HCT116 (cell line): ENCODE measurements around the gene CTRL. TPM values are rescaled to one million over a fixed set of nuclear protein-coding genes. Genes with fewer than 3 reads are reported as not detected.

Experiments
- ATAC-seq: fragments of 200-7000 bp; cut with Tn5 transposase; 2 replicates; pipeline ENCODE4 v1.9.1; 2020; ENCODE audit warnings: mild to moderate bottlenecking, moderate library complexity
- BruUV-seq: library from RNA; stranded (reverse); fragments of 400-500 nt; replicated peaks from 2 replicates; lab custom pipeline; 2021; lab: Mats Ljungman, UMichigan
- CTCF ChIA-PET: fragments of 300-600 bp; sonication (Branson Sonifier 250); formaldehyde crosslinking; loops from one replicate; lab custom pipeline; 2021; ENCODE audit warnings: antibody characterized with exemption; lab: Charles Lee
- POLR2A ChIA-PET: fragments of 300-600, 350-600 bp; sonication (Branson Sonifier 250); formaldehyde crosslinking; loops from one replicate; lab custom pipeline; 2021; ENCODE audit warnings: antibody characterized with exemption; lab: Charles Lee
- RAD21 ChIA-PET, 2 experiments: fragments of 300-600 bp; sonication (Branson Sonifier 250); formaldehyde crosslinking; loops; one replicate each; lab custom pipeline; 2023; ENCODE audit warnings: low total read pairs in 2 of 2; ENCODE audit not compliant: uncharacterized antibody in 2 of 2, unreplicated experiment in 2 of 2, low non-redundant PET in 1 of 2; lab: Charles Lee
- DNase-seq: peaks from one replicate; pipeline ENCODE4 v3.0.0-alpha.2; 2010; ENCODE audit warnings: low read depth, low spot score
- H2AFZ ChIP-seq: fragments of 200-600 bp; shearing (Covaris generic), sonication (generic); 2 replicates; pipeline ENCODE4 v1.6.1; 2017; ENCODE audit warnings: low read depth, mixed run types, mixed read lengths, antibody characterized with exemption, low read length; ENCODE audit not compliant: poor library complexity, severe bottlenecking
- H3K27ac ChIP-seq: 2 replicates; pipeline ENCODE4 v1.5.1; 2012; ENCODE audit warnings: low read depth, low read length
- H3K27me3 ChIP-seq: fragments of 200-600 bp; sonication (generic); 2 replicates; pipeline ENCODE4 v1.6.1; 2016; ENCODE audit warnings: mixed run types, low read length, mixed read lengths; ENCODE audit not compliant: insufficient read depth
- H3K36me3 ChIP-seq, 2 experiments: fragments of 200-500 bp in 1 of 2; fragments of 200-600 bp in 1 of 2; sonication (Bioruptor generic) in 1 of 2; sonication (generic) in 1 of 2; 2 replicates each; pipeline versions ENCODE4 v1.5.1 to v1.6.1; 2014 to 2016; ENCODE audit warnings: low read length in 2 of 2, inconsistent platforms in 1 of 2, mixed read lengths in 1 of 2, mixed run types in 1 of 2; ENCODE audit not compliant: insufficient read depth in 2 of 2, control insufficient read depth in 1 of 2
- H3K4me1 ChIP-seq, 2 experiments: fragments of 200-600 bp in 1 of 2; sonication (generic) in 1 of 2; 2 replicates each; pipeline versions ENCODE4 v1.5.1 to v1.6.1; 2012 to 2017; ENCODE audit warnings: low read length in 2 of 2, inconsistent platforms in 1 of 2, mild to moderate bottlenecking in 1 of 2, mixed read lengths in 1 of 2, mixed run types in 1 of 2, moderate library complexity in 1 of 2; ENCODE audit not compliant: insufficient read depth in 2 of 2, control insufficient read depth in 1 of 2
- H3K4me2 ChIP-seq: fragments of 200-600 bp; sonication (generic); 2 replicates; pipeline ENCODE4 v1.6.1; 2017; ENCODE audit warnings: mixed run types, low read length, mixed read lengths
- H3K4me3 ChIP-seq, 2 experiments: fragments of 200-600 bp in 1 of 2; sonication (generic) in 1 of 2; replicated peaks in 1 of 2; 2 replicates each; pipeline ENCODE4 v1.5.1; 2011 to 2016; ENCODE audit warnings: low read length in 2 of 2, control low read depth in 1 of 2, low read depth in 1 of 2, mild to moderate bottlenecking in 1 of 2, mixed read lengths in 1 of 2, mixed run types in 1 of 2
- H3K79me2 ChIP-seq: fragments of 200-600 bp; sonication (generic); 2 replicates; pipeline ENCODE4 v1.6.1; 2017; ENCODE audit warnings: mild to moderate bottlenecking, mixed run types, low read length, moderate library complexity, mixed read lengths; ENCODE audit not compliant: insufficient read depth
- H3K9ac ChIP-seq: fragments of 200-600 bp; sonication (generic); 2 replicates; pipeline ENCODE4 v1.6.1; 2016; ENCODE audit warnings: low read length, mixed read lengths
- H3K9me2 ChIP-seq: fragments of 200-600 bp; sonication (generic), shearing (Covaris generic); 2 replicates; pipeline ENCODE4 v1.6.1; 2017; ENCODE audit warnings: mixed run types, mild to moderate bottlenecking, moderate library complexity; ENCODE audit not compliant: insufficient read depth
- H3K9me3 ChIP-seq, 2 experiments: fragments of 200-500 bp in 1 of 2; fragments of 200-600 bp in 1 of 2; sonication (Bioruptor generic) in 1 of 2; sonication (generic) in 1 of 2; 2 replicates each; pipeline ENCODE4 v1.6.1; 2014 to 2017; ENCODE audit warnings: low read length in 2 of 2, mixed read lengths in 2 of 2, inconsistent platforms in 1 of 2, low read depth in 1 of 2, mild to moderate bottlenecking in 1 of 2, mixed run types in 1 of 2, moderate library complexity in 1 of 2; ENCODE audit not compliant: control insufficient read depth in 1 of 2, insufficient read depth in 1 of 2
- H4K20me1 ChIP-seq: fragments of 200-600 bp; sonication (generic), shearing (Covaris generic); 2 replicates; pipeline ENCODE4 v1.6.1; 2017; ENCODE audit warnings: mixed run types, mild to moderate bottlenecking, moderate library complexity; ENCODE audit not compliant: insufficient read depth
- ATF3 ChIP-seq: IDR thresholded peaks from 2 replicates; pipeline ENCODE4 v1.6.1; 2012
- CEBPB ChIP-seq: IDR thresholded peaks from 2 replicates; pipeline ENCODE4 v1.6.1; 2012; ENCODE audit warnings: low read depth
- CTCF ChIP-seq, 3 experiments: fragments of 200-600 bp in 1 of 3; sonication (generic) in 1 of 3; IDR thresholded peaks in 2 of 3; conservative IDR thresholded peaks in 1 of 3; 2 replicates each; pipeline ENCODE4 v1.5.1; 2012 to 2017; ENCODE audit warnings: low read depth in 2 of 3, low read length in 2 of 3, antibody characterized with exemption in 1 of 3, borderline replicate concordance in 1 of 3, control low read depth in 1 of 3, mild to moderate bottlenecking in 1 of 3, mixed read lengths in 1 of 3, mixed run types in 1 of 3, moderate library complexity in 1 of 3; ENCODE audit not compliant: insufficient read depth in 1 of 3
- EGR1 ChIP-seq: IDR thresholded peaks from 2 replicates; pipeline ENCODE4 v1.6.1; 2012; ENCODE audit warnings: low read depth
- ELF1 ChIP-seq: IDR thresholded peaks from 2 replicates; pipeline ENCODE4 v1.6.1; 2012; ENCODE audit warnings: low read depth, borderline replicate concordance
- EZH2 ChIP-seq: fragments of 200-600 bp; sonication (generic); IDR thresholded peaks from 2 replicates; pipeline ENCODE4 v1.6.1; 2017; ENCODE audit warnings: antibody characterized with exemption, mixed run types
- EZH2phosphoT487 ChIP-seq: fragments of 200-600 bp; IDR thresholded peaks from 2 replicates; pipeline ENCODE4 v1.6.1; 2018; ENCODE audit warnings: antibody characterized with exemption, borderline replicate concordance
- FOSL1 ChIP-seq: IDR thresholded peaks from 2 replicates; pipeline ENCODE4 v1.6.1; 2012; ENCODE audit warnings: low read depth
- JUND ChIP-seq: IDR thresholded peaks from 2 replicates; pipeline ENCODE4 v1.6.1; 2012
- MAX ChIP-seq: IDR thresholded peaks from 2 replicates; pipeline ENCODE4 v1.6.1; 2012
- POLR2AphosphoS5 ChIP-seq: IDR thresholded peaks from 2 replicates; pipeline ENCODE4 v1.6.1; 2011; ENCODE audit warnings: mild to moderate bottlenecking, low read depth, low read length, moderate library complexity
- REST ChIP-seq: IDR thresholded peaks from 2 replicates; pipeline ENCODE4 v1.6.1; 2012; ENCODE audit warnings: low read depth
- SIN3A ChIP-seq: IDR thresholded peaks from 2 replicates; pipeline ENCODE4 v1.6.1; 2012; ENCODE audit warnings: low read depth
- SP1 ChIP-seq: IDR thresholded peaks from 2 replicates; pipeline ENCODE4 v1.6.1; 2012; ENCODE audit warnings: low read depth
- SRF ChIP-seq: IDR thresholded peaks from 2 replicates; pipeline ENCODE4 v1.6.1; 2012; ENCODE audit warnings: low read depth
- TCF7L2 ChIP-seq: IDR thresholded peaks from 2 replicates; pipeline ENCODE4 v1.7.0; 2011; ENCODE audit warnings: borderline replicate concordance, inconsistent platforms; ENCODE audit not compliant: insufficient read depth, insufficient read length; ENCODE audit errors: extremely low read depth
- YY1 ChIP-seq: IDR thresholded peaks from 2 replicates; pipeline ENCODE4 v1.6.1; 2011; ENCODE audit warnings: low read length, low read depth, moderate library complexity, mild to moderate bottlenecking; ENCODE audit not compliant: insufficient replicate concordance; ENCODE audit errors: extremely low read depth
- ZBTB33 ChIP-seq: IDR thresholded peaks from 2 replicates; pipeline ENCODE4 v1.6.1; 2011; ENCODE audit warnings: mild to moderate bottlenecking, low read length, moderate library complexity; ENCODE audit not compliant: insufficient replicate concordance; ENCODE audit errors: extremely low read depth
- ZFX ChIP-seq: fragments of 450-650 bp; IDR thresholded peaks from 2 replicates; pipeline ENCODE4 v1.6.1; 2017
- ZNF274 ChIP-seq: fragments of 200-500 bp; sonication (Bioruptor generic); IDR thresholded peaks from 2 replicates; pipeline ENCODE4 v1.6.1; 2014; ENCODE audit warnings: mild to moderate bottlenecking, low read depth, low read length, inconsistent platforms
- intact Hi-C: fragments of 100-400 bp; cut with micrococcal nuclease; formaldehyde crosslinking; loops from 2 replicates; pipeline ENCODE4 v1.10.0; 2022
- total RNA-seq: library from RNA; stranded (reverse); gene quantifications from one replicate; pipeline ENCODE4 v1.2.1, GENCODE V29; 2021; ENCODE audit not compliant: unreplicated experiment

Gene CTRL
- total RNA-seq, 1 experiment from 2014 or later, result 3.4 TPM

GRCh38 chr16:67949645-67950044 is 18.0 kb upstream of the CTRL start:
- Histone ChIP-seq H3K27ac (no peak overlapping the region), H2AFZ (no peak overlapping the region), H3K79me2 (no peaks in the 10 kb centered on the region), H4K20me1 (no peaks in the 10 kb centered on the region), H3K9ac (no peak overlapping the region), H3K4me1 (no peaks in the 10 kb centered on the region), H3K36me3 (peaks cover 7 to 14% of the 10 kb centered on the region in 2 experiments; a peak in 3 of 4 replicates), H3K27me3 (no peaks in the 10 kb centered on the region), H3K4me2 (no peak overlapping the region), H3K4me3 (no peak overlapping the region), H3K9me2 (no peaks in the 10 kb centered on the region), H3K9me3 (no peaks in the 10 kb centered on the region)
- ATAC-seq, result no peak
- TF ChIP-seq REST (no peak), EZH2 (no peak), TCF7L2 (no peak), ELF1 (no peak), EGR1 (no peak), SRF (no peak), POLR2AphosphoS5 (no peak), ATF3 (no peak), ZFX (no peak), JUND (no peak), YY1 (no peak), SIN3A (no peak), MAX (no peak), ZBTB33 (no peak), FOSL1 (no peak), CEBPB (no peak), CTCF (IDR thresholded peaks at IDR 0.05 in 2 of 3, conservative IDR thresholded peaks at IDR 0.05 in 1 of 3; ENCODE audit: borderline replicate concordance in 1 of 3, insufficient read depth in 1 of 3, low read depth in 2 of 3, low read length in 2 of 3) (no peak), ZNF274 (no peak), EZH2phosphoT487 (no peak), SP1 (no peak)
- BruUV-seq, result no TSS peak
- ChIA-PET POLR2A (no interaction called here), CTCF (no interaction called here), RAD21 (no interaction called here)
- intact Hi-C loops, result no loop called here
- DNase-seq, result no peak
